Breast epithelium (tissue), 3 donors: ENCODE measurements around the gene SPARC.
A peak's percentile ranks its signal among the peaks of the same experiment; 100 is the strongest.

Source experiments
- POLR2AphosphoS5 ChIP-seq, 3 donors: sonication (generic); formaldehyde crosslinking; IDR thresholded peaks; one replicate each; pipeline ENCODE4 v1.6.1; 2017; ENCODE audit warnings: antibody characterized with exemption in 3 of 3
- TF ChIP-seq, protein P1 (sequence below), 3 donors: fragments of 450-650 bp; IDR thresholded peaks; one replicate each; pipeline ENCODE4 v1.5.1; 2016 to 2017; ENCODE audit warnings: antibody characterized with exemption in 3 of 3, mild to moderate bottlenecking in 3 of 3, moderate library complexity in 3 of 3

DNA sequence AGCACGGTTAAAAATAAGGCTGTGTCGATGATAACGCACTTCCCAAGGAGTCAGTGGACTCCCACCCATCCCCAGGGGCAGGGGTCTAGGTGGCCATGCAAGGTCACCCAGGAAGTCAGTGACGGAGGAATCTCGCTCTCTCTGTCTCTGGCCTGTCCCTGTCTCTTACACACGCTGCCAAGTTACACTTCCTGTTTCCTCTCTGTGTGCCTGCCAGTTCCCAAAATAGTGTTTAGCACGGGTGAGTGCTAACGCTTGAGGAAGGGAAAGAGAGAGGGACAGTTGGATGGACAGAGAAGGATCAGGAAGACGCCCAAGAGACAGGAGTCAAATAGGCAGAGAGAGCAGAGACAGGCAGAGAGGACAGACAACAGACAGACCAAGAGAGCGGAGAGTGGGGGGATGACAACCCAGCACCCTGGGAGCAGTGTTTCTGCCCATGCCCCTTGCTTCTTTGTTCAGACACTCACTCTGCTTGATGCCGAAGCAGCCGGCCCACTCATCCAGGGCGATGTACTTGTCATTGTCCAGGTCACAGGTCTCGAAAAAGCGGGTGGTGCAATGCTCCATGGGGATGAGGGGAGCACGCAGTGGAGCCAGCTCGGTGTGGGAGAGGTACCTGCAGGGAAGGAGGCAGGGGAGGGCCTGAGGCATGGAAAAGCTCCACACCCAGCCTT, 23.0 kb downstream of the SPARC start:
- TF ChIP-seq POLR2AphosphoS5 (IDR thresholded peaks at IDR 0.05) = peak in 1 of 3 donors; percentile 24
- TF ChIP-seq, protein P1, sequence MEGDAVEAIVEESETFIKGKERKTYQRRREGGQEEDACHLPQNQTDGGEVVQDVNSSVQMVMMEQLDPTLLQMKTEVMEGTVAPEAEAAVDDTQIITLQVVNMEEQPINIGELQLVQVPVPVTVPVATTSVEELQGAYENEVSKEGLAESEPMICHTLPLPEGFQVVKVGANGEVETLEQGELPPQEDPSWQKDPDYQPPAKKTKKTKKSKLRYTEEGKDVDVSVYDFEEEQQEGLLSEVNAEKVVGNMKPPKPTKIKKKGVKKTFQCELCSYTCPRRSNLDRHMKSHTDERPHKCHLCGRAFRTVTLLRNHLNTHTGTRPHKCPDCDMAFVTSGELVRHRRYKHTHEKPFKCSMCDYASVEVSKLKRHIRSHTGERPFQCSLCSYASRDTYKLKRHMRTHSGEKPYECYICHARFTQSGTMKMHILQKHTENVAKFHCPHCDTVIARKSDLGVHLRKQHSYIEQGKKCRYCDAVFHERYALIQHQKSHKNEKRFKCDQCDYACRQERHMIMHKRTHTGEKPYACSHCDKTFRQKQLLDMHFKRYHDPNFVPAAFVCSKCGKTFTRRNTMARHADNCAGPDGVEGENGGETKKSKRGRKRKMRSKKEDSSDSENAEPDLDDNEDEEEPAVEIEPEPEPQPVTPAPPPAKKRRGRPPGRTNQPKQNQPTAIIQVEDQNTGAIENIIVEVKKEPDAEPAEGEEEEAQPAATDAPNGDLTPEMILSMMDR (IDR thresholded peaks at IDR 0.05) = no peak
